GM13977 (cell line): ENCODE results near the gene DBF4B.
A peak's percentile ranks its signal among the peaks of the same experiment; 100 is the strongest.
"Not testable (repeated sequence)": the region's sequence is repeated elsewhere in the genome, so short reads cannot be mapped to it uniquely, and the experiment has no call there.

Experiments
- DNase-seq: peaks from one replicate; pipeline ENCODE4 v3.0.0; 2012; ENCODE audit warnings: low spot score
- CTCF ChIP-seq: IDR thresholded peaks from 2 replicates; pipeline ENCODE4 v1.5.1; 2012; ENCODE audit warnings: mild to moderate bottlenecking, control low read depth; ENCODE audit not compliant: insufficient read depth; ENCODE audit errors: extremely low read depth, missing control alignments
- in situ Hi-C: fragments of 300-500 bp; cut with MboI; formaldehyde crosslinking; loops from one replicate; pipeline ENCODE4 v1.12.0; 2022; ENCODE audit warnings: low sequenced_read_pairs, low pct_unique_long_range_greater_than_20kb, mixed read lengths, inconsistent platforms; ENCODE audit not compliant: unreplicated experiment

Gene DBF4B

GRCh38 chr17:44673893-44674292, 34.6 kb upstream of the DBF4B start:
- in situ Hi-C loops, result no loop called here
- no peak for DNase-seq
- no peak for TF ChIP-seq CTCF

- TF ChIP-seq CTCF, result no peak
- DNase-seq, result no peak
- in situ Hi-C loops, result no loop called here
Observed at GRCh38 chr17:44677136-44677535, 31.3 kb upstream of the DBF4B start.

GRCh38 chr17:44683303-44683702, 25.2 kb upstream of the DBF4B start:
- in situ Hi-C loops, DNase-seq: not testable (repeated sequence)

- in situ Hi-C loops, result no loop called here
- TF ChIP-seq CTCF, result no peak
Observed at GRCh38 chr17:44687756-44688155, 20.7 kb upstream of the DBF4B start.

GRCh38 chr17:44688200-44688599, 20.3 kb upstream of the DBF4B start:
- no peak for TF ChIP-seq CTCF
- in situ Hi-C loops, result no loop called here

More at GRCh38 chr17:44687756-44688155, 20.7 kb upstream of the DBF4B start:
- DNase-seq, result no peak

GRCh38 chr17:44688675-44689476, 19.6 kb upstream of the DBF4B start:
- no peak for TF ChIP-seq CTCF
- DNase-seq, result peak; percentile 42
- in situ Hi-C loops, result no loop called here

More at GRCh38 chr17:44688200-44688599, 20.3 kb upstream of the DBF4B start:
- DNase-seq, result no peak

GRCh38 chr17:44689477-44690217, 18.8 kb upstream of the DBF4B start, which contains the start of gene CCDC43:
Gene CCDC43 (minus strand): TSS chr17:44689776. CDS start chr17:44689753, 23 bp downstream.
- in situ Hi-C loops, result no loop called here

More at GRCh38 chr17:44689477-44690217, 18.8 kb upstream of the DBF4B start, which contains the start of gene CCDC43:
- DNase-seq, result peak; percentile 94
- no peak for TF ChIP-seq CTCF
